HG03064 (cell line): Measurements from ENCODE around the gene SKI.

ENCODE experiments used
- ATAC-seq: cut with Tn5 transposase; IDR thresholded peaks from one replicate; pipeline ENCODE4 v1.9.1; 2021; ENCODE audit warnings: low read depth; ENCODE audit not compliant: unreplicated experiment

SKI gene

DNA sequence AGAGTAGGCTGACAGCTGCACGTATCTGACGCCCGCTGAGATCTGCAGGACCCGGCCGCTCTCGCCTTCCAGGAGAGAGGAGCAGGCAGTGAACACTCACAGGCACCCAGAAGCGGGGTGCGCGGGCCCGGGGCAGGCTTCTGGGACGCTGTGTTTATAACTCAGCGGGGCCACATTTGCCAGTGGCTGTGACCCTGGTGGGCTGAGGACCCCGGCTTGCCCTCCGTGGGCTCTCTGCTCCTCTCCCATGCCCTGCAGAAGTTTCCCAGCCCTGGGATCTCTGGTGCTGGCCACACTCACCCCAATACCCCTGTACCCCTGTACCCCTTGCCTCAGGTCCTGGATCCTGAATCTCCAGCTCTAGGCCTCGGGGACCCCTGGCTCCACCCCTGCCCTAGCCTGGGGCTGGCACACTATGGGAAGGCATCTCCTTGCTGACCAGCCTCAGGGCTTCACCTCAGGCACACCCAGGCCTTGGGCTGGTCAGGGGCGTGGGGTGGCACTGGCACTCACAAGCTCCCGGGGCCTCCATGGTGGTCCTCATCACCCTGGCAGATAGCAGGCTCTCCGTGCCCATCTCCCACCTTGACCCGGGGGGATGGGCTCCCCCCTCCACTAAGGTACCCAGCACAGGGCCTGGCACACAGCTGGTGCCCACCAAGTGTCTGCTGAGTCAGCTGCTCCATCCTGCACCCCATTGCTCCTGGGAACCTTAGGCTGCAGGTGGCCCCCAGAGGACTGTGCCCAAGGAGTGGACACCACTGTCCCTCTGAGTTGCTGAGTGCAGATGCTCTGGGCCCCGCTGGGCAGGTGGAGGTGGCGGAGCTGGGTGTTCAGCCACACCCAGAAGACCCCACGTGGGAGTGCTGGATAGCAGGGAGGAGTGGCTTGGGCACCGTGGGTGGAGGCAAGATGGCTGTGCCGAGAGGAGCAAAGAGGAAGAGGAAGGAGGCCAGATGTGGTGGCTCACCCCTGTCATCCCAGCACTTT, 130.8 kb downstream of the SKI start:
- ATAC-seq: no peak
